NCI-H526 treated with DMSO at 0.1 percent for 48 hours (cell line): ENCODE data around the gene IFTAP.
"Not testable (repeated sequence)": the region's sequence is repeated elsewhere in the genome, so short reads cannot be mapped to it uniquely, and the experiment has no call there.

ENCODE experiments used
- DNase-seq: peaks from one replicate; lab custom pipeline; 2025; lab: John Stamatoyannopoulos, UW

Gene IFTAP, protein sequence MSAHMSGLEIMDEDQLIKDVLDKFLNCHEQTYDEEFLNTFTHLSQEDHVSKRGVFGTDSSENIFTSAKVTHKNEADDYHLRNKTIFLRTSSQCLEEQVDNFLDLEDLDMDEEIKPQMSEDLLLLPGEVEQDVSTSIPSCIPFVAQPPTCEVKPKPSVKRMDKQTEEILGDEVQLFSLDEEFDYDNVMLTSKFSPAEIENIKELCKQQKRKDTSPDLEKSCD

DNA sequence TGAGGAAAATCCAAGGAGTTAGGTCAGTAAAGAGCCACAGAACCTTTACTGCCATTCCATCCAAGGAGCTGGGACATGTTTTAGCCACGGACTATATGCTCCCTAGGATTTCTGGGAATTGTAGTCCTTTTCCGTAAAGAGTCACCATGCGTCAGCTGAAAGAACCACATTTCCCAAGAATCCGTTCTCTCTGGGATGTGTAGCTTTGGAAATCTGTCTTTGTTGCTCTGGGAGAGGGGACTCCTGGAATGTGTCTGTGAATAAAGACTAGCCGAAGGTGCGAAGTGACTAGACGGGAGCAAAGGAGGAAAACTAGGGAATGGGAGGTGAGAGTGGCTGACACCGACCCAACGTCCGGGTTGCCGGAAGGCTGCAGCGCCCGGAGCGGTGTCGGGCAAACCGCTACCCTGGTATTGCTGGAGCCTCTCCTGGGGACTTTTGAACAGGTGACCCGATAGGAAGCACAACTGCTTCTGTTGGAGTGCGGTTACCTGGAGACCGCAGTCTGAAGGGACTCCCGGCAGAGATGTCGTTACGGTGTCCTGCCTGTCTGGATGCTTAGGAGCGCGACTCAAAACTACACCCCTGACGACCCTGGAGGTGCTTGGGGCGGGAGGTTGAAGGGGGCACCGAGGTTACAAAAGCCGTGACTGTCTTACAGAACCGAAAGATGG, at the start of gene IFTAP:
Gene IFTAP (plus strand): TSS at position 187 of the 674 bp plus-strand sequence. CDS start 15,602 bp downstream, outside the sequence.
- peak; percentile 96 for DNase-seq

DNA sequence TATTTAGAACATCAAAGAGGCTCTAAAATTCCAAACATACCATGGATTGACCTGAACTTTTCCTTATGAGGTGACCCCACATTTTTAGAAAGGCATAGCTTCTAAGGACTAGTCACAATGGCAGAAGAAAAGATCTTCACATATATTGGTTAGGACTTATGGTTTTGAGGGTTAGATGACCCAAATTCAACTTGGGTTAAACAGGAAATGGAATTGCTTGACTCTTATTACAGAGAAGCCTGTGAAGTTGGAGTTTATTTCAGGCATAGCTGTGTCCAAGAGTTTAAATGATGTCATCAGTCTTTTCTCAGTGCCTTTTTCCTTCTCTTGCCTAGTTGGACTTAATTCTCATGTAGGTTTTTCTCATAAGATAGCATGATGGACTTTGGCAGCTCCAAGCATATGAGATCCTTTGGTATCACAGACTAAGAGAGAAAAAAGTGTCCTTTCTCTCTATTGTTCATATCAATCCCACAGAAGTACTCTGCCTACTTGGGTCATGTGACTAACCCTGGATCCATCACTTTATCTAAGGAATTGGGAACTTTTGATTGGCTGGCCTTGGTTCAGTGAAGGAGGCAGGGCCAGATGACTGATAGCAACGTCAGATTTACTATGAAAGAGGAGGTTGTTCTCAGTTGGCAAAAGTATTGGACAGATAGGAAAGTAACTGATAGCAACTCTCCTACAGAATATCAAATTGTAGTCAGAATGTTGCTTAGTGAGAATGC, 43.8 kb upstream of the IFTAP start:
- no peak for DNase-seq

DNA sequence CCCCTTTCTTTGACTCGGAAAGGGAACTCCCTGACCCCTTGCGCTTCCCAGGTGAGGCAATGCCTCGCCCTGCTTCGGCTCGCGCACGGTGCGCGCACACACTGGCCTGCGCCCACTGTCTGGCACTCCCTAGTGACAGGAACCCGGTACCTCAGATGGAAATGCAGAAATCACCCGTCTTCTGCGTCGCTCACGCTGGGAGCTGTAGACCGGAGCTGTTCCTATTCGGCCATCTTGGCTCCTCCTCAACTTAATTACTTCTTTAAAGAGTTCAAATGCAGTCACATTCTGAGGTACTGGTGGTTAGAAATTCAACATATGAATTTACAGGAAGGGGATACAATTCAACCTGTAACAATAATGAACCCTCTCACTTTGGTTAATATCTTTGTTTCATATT, 36.9 kb upstream of the IFTAP start:
- DNase-seq: not testable (repeated sequence)

DNA sequence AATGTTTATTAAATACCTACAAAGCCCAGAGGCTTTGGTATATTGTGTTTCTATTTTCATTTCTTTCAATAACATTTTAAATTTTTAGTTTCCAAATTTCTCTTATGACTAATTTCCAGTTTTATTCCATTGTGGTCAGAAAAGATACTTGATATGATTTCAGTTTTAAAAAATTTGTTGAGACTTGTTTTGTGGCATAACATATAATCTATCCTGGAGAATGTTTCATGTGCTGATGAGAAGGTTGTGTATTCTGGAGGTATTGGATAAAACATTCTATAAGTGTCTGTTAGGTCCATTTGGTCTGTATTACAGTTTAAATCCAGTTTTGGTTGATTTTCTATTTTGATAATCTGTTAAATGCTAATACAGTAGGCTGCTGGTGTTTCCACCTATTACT, 36.3 kb upstream of the IFTAP start:
- no peak for DNase-seq

DNA sequence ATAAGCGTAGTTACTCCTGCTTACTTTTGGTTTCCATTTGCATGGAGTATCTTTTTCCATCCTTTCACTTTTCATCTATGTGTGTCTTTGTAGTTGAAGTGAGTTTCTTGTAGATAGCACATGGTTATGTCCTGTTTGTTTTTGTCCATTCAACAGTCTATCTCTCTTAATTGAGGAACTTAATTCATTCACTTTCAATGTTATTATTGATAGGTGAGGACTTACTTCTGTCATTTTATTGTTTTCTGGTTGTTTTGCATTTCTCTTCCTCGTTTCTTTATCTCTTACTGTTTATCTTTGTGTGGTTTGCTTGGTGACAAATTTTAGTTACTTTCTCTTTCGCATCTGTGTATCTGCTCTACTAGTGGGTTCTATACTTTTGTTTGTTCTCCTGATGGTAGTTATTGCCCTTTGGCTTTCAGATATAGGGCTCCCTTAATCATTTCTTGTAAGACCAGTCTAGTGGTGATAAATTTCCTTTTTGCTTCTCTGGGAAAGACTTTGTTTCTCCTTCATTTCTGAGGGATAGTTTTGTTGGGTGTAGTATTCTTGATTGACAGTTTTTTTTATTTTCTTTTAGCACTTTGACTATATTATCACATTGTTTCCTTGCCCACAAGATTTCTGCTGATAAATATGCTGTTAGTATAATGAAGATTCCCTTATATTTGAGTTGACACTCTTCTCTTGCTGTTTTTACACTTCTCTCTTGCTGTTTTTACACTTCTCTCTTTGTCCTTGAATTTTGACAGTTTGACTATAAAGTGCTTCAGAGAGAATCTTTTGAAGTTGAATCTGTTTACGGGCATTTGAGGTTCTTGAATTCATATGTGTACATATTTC, 35.5 kb upstream of the IFTAP start:
- DNase-seq: no peak

DNA sequence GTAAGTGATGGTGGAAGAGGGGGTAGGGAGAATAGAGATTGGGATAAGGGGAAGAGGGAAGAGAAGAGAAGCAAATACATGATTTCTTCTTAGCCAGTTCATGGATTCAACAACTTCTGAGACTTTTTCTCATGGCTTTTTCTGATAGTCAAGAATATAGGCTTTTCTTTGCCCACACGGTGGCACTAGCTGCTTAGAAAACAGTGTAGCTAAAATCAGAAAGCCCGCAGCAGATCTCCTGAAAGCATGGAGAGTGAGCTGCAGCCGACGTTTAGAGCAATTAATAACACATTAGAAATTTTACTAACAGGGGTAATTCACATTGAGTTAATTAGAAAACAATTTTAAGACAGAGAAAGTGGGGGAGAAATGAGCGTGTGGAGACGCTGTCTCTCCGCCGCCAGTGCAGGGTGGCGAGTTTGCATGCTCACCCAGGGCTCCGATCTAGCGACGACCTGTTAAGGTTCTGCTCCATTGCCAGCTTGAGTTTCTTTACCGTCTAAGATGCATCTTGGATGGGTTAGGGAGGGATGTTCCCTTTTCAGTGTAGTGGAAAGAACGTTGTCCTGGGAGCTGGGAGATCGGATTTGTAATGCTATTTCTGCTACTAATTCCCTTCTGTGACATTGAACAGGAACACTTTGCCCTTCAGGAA, 29.8 kb upstream of the IFTAP start:
- peak; percentile 31 for DNase-seq

DNA sequence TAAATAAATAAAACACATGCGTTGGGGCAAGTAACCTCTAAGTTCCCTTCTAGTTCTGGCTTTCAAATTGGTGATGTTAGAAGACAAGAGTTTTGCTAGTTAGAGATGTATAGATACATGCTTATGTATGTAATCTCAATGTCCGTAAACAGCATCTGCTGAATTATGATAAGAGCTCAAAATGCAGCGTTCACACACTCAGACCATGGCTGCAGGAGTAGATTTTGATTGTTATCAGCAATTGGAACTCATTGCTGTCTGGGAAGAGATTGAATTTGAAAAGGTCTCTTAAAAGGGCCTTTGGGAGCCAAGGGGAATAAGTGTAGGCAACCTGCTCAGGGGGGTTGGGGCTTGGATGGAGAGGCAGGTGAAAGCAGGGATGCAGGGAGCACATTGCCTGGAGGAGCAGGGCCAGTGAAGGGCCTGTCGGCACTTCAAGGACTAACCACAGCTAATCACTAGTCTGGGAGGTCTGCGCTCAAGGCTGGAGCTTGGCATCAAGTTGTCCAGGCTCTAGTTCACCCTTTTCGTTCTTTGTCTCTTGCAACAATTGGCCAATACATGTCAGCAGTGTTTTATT, 29.2 kb upstream of the IFTAP start:
- no peak for DNase-seq

DNA sequence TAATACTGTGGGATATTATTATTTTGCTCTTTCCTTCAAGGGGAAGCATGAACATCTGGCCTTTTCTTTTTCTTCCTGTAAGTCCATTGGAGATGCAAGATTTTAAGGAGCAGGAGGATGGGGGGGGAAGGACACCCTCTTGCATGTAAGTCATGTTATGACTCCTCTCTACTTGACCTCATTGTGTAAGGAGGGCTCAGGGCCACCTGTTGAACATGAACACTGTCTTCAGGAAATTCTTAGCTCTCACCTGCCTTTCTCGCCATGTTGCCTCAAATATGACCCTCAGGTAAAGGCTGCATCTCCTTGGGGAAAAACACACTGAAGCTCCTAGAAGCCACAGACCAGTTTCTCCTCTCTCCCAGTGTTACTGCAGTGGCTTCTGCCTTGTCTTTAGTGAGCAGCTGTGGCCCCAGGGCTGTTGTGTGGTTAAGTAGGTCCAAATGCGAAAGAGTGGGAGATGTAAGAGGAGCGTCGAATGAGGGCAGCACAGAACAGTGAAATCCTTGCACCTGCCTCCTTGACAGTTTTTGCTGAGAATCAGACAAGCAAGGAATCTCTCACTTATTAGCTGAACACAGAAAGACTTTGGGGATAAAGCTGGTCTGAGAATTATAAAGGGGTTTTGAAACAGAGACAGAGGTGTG, 27.8 kb upstream of the IFTAP start:
- peak; percentile 16 for DNase-seq

DNA sequence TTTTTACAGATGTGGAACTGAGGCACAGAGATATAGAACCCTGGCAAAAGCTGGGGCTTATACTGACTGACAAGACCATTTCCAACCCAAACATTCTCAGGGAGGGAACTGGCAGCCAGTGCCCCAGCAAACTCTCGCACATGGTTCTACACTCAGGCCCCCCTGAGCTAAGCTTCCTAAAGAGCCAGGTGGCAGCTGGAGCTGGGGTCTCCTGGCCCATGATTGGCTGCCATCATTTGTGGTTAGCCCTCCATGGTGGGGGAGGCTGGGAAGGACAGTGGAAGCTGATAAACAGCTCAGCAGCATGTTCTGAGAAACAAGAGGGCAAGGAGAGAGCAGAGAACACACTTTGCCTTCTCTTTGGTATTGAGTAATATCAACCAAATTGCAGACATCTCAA, 26.6 kb upstream of the IFTAP start, which contains the start of gene RAG1:
Gene RAG1 (plus strand): TSS at position 314 of the 400 bp plus-strand sequence. CDS start 5,298 bp downstream, outside the sequence.
- no peak for DNase-seq

DNA sequence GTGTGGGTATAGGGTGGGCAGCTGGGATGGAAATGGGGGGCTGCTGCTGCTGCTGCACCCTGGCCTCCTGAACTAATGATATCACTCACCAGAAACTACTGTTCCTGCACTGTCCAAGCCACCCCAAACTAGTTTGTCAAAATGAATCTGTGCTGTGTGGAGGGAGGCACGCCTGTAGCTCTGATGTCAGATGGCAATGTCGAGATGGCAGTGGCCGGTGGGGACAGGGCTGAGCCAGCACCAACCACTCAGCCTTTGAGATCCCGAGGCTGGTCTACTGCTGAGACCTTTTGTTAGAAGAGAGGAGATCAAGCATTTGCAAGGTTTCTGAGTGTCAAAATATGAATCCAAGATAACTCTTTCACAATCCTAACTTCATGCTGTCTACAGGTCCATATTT, 25.2 kb upstream of the IFTAP start:
- no peak for DNase-seq

DNA sequence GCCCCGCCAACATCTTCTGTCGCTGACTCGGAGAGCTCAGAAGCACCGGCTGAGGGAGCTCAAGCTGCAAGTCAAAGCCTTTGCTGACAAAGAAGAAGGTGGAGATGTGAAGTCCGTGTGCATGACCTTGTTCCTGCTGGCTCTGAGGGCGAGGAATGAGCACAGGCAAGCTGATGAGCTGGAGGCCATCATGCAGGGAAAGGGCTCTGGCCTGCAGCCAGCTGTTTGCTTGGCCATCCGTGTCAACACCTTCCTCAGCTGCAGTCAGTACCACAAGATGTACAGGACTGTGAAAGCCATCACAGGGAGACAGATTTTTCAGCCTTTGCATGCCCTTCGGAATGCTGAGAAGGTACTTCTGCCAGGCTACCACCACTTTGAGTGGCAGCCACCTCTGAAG, 19.8 kb upstream of the IFTAP start:
- no peak for DNase-seq

DNA sequence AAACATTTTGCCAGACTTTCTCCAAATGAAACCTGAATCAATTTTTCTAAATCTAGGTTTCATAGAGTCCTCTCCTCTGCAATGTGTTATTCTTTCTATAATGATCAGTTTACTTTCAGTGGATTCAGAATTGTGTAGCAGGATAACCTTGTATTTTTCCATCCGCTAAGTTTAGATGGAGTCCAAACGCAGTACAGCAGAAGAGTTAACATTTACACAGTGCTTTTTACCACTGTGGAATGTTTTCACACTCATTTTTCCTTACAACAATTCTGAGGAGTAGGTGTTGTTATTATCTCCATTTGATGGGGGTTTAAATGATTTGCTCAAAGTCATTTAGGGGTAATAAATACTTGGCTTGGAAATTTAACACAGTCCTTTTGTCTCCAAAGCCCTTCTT, 16.9 kb upstream of the IFTAP start:
- no peak for DNase-seq

DNA sequence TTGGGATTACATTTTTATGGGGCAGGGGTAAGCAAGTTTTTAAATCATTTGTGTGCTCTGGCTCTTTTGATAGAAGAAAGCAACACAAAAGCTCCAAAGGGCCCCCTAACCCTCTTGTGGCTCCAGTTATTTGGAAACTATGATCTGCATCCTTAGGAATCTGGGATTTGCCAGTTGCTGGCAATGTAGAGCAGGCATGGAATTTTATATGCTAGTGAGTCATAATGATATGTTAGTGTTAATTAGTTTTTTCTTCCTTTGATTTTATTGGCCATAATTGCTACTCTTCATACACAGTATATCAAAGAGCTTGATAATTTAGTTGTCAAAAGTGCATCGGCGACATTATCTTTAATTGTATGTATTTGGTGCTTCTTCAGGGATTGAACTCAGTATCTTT, 16.4 kb upstream of the IFTAP start:
- DNase-seq: no peak

DNA sequence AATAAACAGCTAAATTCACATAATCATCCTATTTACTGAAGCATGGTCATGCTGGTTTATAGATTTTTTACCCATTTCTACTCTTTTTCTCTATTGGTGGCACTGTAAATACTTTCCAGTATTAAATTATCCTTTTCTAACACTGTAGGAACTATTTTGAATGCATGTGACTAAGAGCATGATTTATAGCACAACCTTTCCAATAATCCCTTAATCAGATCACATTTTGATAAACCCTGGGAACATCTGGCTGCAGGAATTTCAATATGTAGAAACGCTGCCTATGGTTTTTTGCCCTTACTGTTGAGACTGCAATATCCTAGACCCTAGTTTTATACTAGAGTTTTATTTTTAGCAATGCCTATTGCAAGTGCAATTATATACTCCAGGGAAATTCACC, 15.8 kb upstream of the IFTAP start:
- no peak for DNase-seq

DNA sequence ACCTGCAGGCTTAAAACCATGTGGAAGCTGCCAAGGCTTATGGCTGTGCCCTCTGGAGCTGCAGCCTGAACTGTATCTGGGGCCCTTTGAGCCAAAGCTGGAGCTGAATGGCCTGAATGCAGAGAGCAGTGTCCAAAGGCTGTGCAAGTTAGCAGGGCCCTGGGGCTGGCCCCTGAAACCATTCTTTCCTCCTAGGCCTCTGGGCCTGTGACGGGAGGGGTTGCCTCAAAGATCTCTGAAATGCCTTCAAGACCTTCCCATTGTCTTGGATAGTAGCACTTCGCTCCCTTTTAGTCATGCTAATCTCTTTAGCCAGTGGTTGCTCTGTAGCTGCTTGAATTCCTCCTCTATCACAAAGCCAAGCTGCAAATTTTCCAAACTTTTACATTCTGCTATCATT, 12.8 kb upstream of the IFTAP start:
- DNase-seq: no peak

DNA sequence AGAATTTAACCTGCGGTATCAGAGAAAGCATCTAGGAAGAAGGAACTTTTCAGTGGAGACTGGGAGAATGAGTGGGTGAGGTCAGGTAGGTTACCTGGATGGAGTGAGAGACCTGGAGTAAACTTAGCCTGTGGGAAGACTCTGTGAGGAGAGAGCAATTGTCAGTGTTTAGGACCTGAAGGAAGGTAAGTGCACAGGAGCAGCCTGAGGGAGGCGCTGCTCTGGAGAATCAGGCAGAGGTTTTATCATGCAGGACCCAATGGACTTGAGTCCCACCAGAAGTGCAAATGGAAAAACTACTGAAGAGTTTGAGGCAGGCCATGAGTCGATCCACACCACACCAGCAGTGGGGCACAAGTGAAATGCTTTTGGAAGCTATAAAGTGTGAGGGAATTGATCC, 10.6 kb upstream of the IFTAP start:
- DNase-seq: no peak

DNA sequence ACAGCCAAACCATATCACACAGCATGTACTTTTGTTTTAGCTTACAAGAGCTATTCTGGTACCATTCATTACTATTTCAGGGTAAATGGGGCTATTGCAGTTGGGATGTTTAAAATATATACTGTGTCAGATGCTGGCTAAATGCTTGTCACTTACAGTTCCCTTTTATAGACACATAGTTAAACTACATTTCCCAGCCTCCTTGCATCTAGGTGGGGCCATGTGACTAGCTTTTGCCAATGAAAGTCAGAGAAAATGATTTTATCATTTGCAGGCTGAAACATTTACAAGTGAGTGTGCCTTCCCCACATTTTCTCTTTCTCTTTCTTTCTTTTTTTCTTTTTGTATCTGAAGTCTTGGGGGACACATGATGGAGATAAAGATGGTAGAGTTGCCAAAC, 7.8 kb upstream of the IFTAP start:
- no peak for DNase-seq

DNA sequence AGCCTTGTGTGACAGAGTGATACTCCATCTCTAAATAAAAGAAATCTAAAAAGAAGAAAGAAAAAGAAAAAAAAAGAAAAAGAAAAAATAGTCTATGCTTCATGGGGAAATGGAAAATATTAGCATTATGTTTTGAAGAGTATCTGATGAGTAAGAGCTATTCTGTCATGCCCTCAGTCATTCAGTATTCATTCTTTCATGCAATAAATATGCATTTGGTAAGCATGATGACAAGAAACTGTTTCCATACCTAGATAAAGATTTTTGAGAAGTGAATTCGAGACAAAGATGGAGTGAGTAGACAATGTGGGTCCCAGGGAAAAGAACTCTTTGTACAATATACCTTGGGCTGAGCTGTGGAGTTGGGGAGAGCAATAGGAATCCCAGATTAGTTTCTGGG, 6.2 kb upstream of the IFTAP start:
- no peak for DNase-seq

DNA sequence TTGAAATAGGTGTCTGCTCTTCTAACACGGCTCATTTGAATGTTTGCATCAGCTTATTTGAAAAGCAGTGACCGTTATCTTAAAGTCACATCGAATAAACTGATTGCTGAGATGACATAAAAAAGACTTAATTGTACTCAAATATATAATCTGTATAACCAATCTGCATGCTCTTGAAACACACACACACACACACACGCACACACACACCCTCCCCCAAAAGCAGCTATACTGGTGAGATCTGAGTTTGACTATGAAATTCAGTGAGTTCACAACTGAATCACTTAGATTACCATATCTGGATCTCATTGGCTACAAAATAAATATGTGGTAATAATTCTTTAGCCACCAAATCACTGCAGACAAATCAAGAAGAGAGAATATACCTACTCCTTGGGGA, 3.8 kb upstream of the IFTAP start:
- DNase-seq: no peak

DNA sequence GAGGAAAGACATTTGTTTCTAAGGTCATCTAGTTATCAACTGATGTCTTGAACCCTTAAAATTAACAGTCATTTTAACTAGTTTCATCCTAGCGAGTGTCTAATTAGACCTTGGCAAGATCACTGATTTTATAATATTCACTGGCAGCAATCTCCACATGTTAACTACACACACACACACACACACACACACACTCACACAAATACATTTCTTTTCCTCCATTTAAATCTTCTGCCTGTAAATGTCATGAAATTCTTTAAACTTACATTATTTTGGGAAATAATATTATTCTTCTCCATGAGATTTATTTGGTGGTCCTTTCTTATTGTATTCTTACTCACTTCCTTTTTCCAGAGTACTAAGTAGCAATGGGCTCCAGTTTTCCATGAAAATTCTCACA, 2.9 kb upstream of the IFTAP start:
- no peak for DNase-seq

DNA sequence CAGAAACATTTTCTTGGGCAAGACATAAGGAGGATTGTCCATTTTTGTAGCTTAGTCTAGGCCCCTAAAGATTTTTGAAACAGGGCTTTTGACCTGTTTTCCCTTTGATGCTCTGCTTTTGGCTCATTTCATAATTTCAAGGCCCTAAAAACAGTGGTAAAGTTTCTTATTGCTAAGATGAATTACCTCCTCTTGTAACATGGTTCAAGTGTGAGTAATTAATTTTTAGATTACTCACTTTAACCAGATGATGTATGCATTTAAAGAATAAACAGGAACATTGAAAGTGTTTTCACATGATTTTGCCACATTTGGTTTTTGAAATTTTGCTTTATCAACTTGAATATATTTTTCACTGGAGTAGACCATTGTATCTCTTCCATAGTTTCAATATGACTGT, 2.6 kb downstream of the IFTAP start:
- DNase-seq: no peak
